Measurements from ENCODE around the gene SMIM43. TPM values are rescaled to one million over a fixed set of nuclear protein-coding genes. Genes with fewer than 3 reads are reported as not detected.

SMIM43 gene
- total RNA-seq, 1 experiment from 2014 or later: 1.2 TPM

- no peak overlapping the region for H3K23ac ChIP-seq (ENCODE audit: insufficient read length, low read depth, low read length)
- no peak overlapping the region for H3K18ac ChIP-seq (ENCODE audit: insufficient read length, low read depth, low read length)
- H3K14ac ChIP-seq (ENCODE audit: insufficient read depth, low read length): no peak overlapping the region
- TF ChIP-seq CTCF (conservative IDR thresholded peaks at IDR 0.05): no peak
- no peak overlapping the region for H4K5ac ChIP-seq (ENCODE audit: insufficient read length, low read depth, low read length)
- no peak overlapping the region for H3K4ac ChIP-seq (ENCODE audit: low read depth, low read length)
- WGBS (ENCODE audit: extremely low coverage, insufficient read length, low lambda C conversion rate): no CpG with 5 or more reads among the region's 9 CpGs
- H3K79me2 ChIP-seq (ENCODE audit: insufficient read depth, low read length): no peaks in the 10 kb centered on the region
- no peaks in the 10 kb centered on the region for H3K9me3 ChIP-seq (ENCODE audit: control insufficient read depth, low read depth, low read length)
- no peak overlapping the region for H2AK5ac ChIP-seq (ENCODE audit: insufficient read length, low read length)
- Mint-ChIP-seq H3K4me1 (peaks cover 17 to 18% of the 10 kb centered on the region in 2 experiments), H3K27ac (no peak overlapping the region), H3K4me3 (peak overlapping the region; percentile 75 to 87), H3K9me3 (no peaks in the 10 kb centered on the region), H3K36me3 (ENCODE audit: insufficient read depth in 1 of 3, low read depth in 3 of 3) (no peaks in the 10 kb centered on the region), H3K27me3 (ENCODE audit: low read depth) (peaks cover 97% of the 10 kb centered on the region)
- peak; percentile 40 for DNase-seq
- H3T11ph ChIP-seq (ENCODE audit: low read length): no peak overlapping the region
- H2BK20ac ChIP-seq (ENCODE audit: low read depth, low read length, poor library complexity, severe bottlenecking): no peak overlapping the region
- no peak overlapping the region for H2BK12ac ChIP-seq (ENCODE audit: insufficient read length, low read depth, low read length)
- H3K56ac ChIP-seq (ENCODE audit: insufficient read length, low read depth, low read length): no peak overlapping the region
- H2BK15ac ChIP-seq (ENCODE audit: low read depth, low read length): no peak overlapping the region
- no peak overlapping the region for H4K91ac ChIP-seq (ENCODE audit: insufficient read length, low read depth, low read length)
- no peak overlapping the region for H2BK5ac ChIP-seq (ENCODE audit: insufficient read length, low read length)
- H3K9ac ChIP-seq (ENCODE audit: extremely low read depth, insufficient read length, low read length): no peak overlapping the region
- H2BK120ac ChIP-seq (ENCODE audit: low read depth, low read length, poor library complexity, severe bottlenecking): no peak overlapping the region
- H3K23me2 ChIP-seq (ENCODE audit: insufficient read length, low read depth, low read length, poor library complexity, severe bottlenecking): peaks cover 9% of the 10 kb centered on the region
- no peaks in the 10 kb centered on the region for H3K79me1 ChIP-seq (ENCODE audit: insufficient read depth, low read depth, low read length, poor library complexity, severe bottlenecking)
- H2AFZ ChIP-seq (ENCODE audit: low read length): no peak overlapping the region
- H3K4me2 ChIP-seq (ENCODE audit: insufficient read depth, insufficient read length, low read length): peak overlapping the region; percentile 41
- no peaks in the 10 kb centered on the region for H4K20me1 ChIP-seq (ENCODE audit: control insufficient read depth, insufficient read depth, insufficient read length)
- peaks cover 41% of the 10 kb centered on the region for H3K27me3 ChIP-seq (ENCODE audit: insufficient read depth, low read length)
- no peak overlapping the region for H3K27ac ChIP-seq (ENCODE audit: insufficient read length, low read depth, low read length)
- 0 out of 2 replicates have a peak, but pooled peaks cover 5% of the 10 kb centered on the region for H3K4me1 ChIP-seq (ENCODE audit: insufficient read depth, low read length)
- no peak overlapping the region for H4K8ac ChIP-seq (replicated peaks; ENCODE audit: insufficient read length, low read depth, low read length)
Observed at GRCh38 chr4:121765971-121766538, 1.1 kb upstream of the SMIM43 start.

Data from H9 (cell line).